ENCODE measurements around the gene BANK1.

The BANK1 gene

DNA sequence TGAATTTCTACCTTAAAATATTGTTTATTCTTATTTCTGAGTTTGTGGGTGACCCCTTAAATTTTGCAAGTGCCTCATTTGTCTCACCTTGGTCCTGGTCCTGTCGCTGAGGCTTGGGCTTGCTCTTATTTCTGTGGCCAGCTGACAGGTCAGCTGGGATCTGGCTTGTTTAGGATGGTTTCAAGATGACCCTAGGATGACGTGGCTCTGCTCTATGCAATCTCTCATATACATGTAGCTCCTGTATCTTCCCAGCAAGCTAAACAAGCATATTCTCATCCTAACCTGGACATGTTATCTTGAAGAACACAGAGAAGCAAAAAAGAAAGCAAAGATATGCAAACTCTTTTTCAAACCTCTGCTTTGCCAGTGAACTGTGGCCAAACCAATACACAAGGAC, 158.4 kb downstream of the BANK1 start:
- DNase-seq (ENCODE audit: low read depth, low spot score): no peak
- Histone ChIP-seq H3K27ac (no peak overlapping the region), H3K4me3 (no peak overlapping the region), H3K36me3 (ENCODE audit: insufficient read depth, low read length) (no peaks in the 10 kb centered on the region), H3K9me3 (ENCODE audit: low read depth, low read length) (no peaks in the 10 kb centered on the region), H3K9ac (ENCODE audit: insufficient read length) (no peak overlapping the region)
- no peak for TF ChIP-seq POLR2AphosphoS5 (IDR thresholded peaks at IDR 0.05; ENCODE audit: borderline replicate concordance, low read depth, low read length)

- no peak overlapping the region for H3K27ac ChIP-seq
- H3K9ac ChIP-seq (ENCODE audit: insufficient read length): no peak overlapping the region
- H3K36me3 ChIP-seq (ENCODE audit: insufficient read depth, low read length): no peaks in the 10 kb centered on the region
- no peak for DNase-seq (ENCODE audit: low read depth, low spot score)
- TF ChIP-seq EZH2 (IDR thresholded peaks at IDR 0.05): no peak
- TF ChIP-seq POLR2AphosphoS5 (IDR thresholded peaks at IDR 0.05; ENCODE audit: borderline replicate concordance, low read depth, low read length): no peak
- TF ChIP-seq FOXP2 (optimal IDR thresholded peaks at IDR 0.05; ENCODE audit: control extremely low read depth, extremely low read length, insufficient read depth): no peak
- H3K9me3 ChIP-seq (ENCODE audit: low read depth, low read length): no peaks in the 10 kb centered on the region
- no peak overlapping the region for H3K4me3 ChIP-seq
Measured at GRCh38 chr4:101950258-101950979, 159.9 kb downstream of the BANK1 start.

DNA sequence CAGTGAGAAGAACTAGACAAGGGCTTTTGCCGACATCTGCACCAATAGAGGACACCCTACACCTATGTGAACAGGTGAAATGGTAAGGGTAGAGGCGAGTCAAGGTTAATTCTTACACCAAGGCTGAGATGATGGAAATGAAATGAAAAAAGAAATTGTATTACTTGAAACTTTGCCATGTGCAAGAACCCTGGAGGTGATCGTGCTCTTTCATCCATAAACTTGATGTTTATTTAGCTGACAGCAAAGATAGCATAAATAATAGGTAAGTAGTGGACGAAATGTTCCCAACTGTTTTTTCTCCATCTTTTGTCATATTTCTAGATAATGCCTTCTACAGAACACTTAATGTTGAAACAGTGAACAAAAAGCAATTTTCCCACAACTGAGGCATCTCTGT, 162.5 kb downstream of the BANK1 start:
- DNase-seq (ENCODE audit: low read depth, low spot score): no peak
- Histone ChIP-seq H3K27ac (no peak overlapping the region), H3K36me3 (ENCODE audit: insufficient read depth, low read length) (no peaks in the 10 kb centered on the region), H3K9me3 (ENCODE audit: low read depth, low read length) (no peaks in the 10 kb centered on the region), H3K4me3 (no peak overlapping the region), H3K9ac (ENCODE audit: insufficient read length) (no peak overlapping the region)
- TF ChIP-seq EZH2 (IDR thresholded peaks at IDR 0.05) (no peak), POLR2AphosphoS5 (IDR thresholded peaks at IDR 0.05; ENCODE audit: borderline replicate concordance, low read depth, low read length) (no peak), FOXP2 (optimal IDR thresholded peaks at IDR 0.05; ENCODE audit: control extremely low read depth, extremely low read length, insufficient read depth) (no peak)

- Histone ChIP-seq H3K9me3 (ENCODE audit: low read depth, low read length) (no peaks in the 10 kb centered on the region), H3K27ac (no peak overlapping the region), H3K4me3 (peak overlapping the region; percentile 7), H3K9ac (ENCODE audit: insufficient read length) (no peak overlapping the region), H3K36me3 (ENCODE audit: insufficient read depth, low read length) (no peaks in the 10 kb centered on the region)
- TF ChIP-seq POLR2AphosphoS5 (IDR thresholded peaks at IDR 0.05; ENCODE audit: borderline replicate concordance, low read depth, low read length): no peak
- no peak for TF ChIP-seq FOXP2 (optimal IDR thresholded peaks at IDR 0.05; ENCODE audit: control extremely low read depth, extremely low read length, insufficient read depth)
- TF ChIP-seq EZH2 (IDR thresholded peaks at IDR 0.05): no peak
- no peak for DNase-seq (ENCODE audit: low read depth, low spot score)
Measured at GRCh38 chr4:101953949-101954348, 163.4 kb downstream of the BANK1 start.

DNA sequence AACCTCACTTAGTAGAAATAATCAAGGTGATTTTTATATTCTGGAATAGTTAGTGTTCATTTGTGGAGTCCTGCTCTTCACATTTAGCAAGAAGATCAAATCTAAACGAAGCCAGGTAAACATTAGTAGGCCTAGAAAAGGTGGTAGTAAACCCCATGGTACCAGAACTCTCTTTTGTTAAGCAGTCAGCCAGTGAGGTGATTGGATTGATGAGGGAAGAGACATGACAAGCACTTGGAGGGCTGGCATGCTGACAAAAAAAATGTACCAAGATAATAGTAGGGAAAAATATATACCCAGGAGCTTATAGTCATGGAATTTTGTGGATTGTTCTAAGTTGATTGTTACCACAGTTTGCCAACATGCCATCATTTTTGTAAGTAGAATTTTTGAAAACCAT, 163.8 kb downstream of the BANK1 start:
- no peak for DNase-seq (ENCODE audit: low read depth, low spot score)
- no peak overlapping the region for H3K27ac ChIP-seq
- H3K4me3 ChIP-seq: peak overlapping the region; percentile 7
- no peaks in the 10 kb centered on the region for H3K36me3 ChIP-seq (ENCODE audit: insufficient read depth, low read length)
- no peak overlapping the region for H3K9ac ChIP-seq (ENCODE audit: insufficient read length)
- TF ChIP-seq POLR2AphosphoS5 (IDR thresholded peaks at IDR 0.05; ENCODE audit: borderline replicate concordance, low read depth, low read length): no peak
- TF ChIP-seq FOXP2 (optimal IDR thresholded peaks at IDR 0.05; ENCODE audit: control extremely low read depth, extremely low read length, insufficient read depth): no peak
- TF ChIP-seq EZH2 (IDR thresholded peaks at IDR 0.05): no peak
- H3K9me3 ChIP-seq (ENCODE audit: low read depth, low read length): no peaks in the 10 kb centered on the region

GRCh38 chr4:101954975-101955678, 164.6 kb downstream of the BANK1 start:
- DNase-seq (ENCODE audit: low read depth, low spot score): no peak
- H3K4me3 ChIP-seq: no peak overlapping the region
- H3K9me3 ChIP-seq (ENCODE audit: low read depth, low read length): no peaks in the 10 kb centered on the region
- TF ChIP-seq POLR2AphosphoS5 (IDR thresholded peaks at IDR 0.05; ENCODE audit: borderline replicate concordance, low read depth, low read length) (no peak), FOXP2 (optimal IDR thresholded peaks at IDR 0.05; ENCODE audit: control extremely low read depth, extremely low read length, insufficient read depth) (no peak), EZH2 (IDR thresholded peaks at IDR 0.05) (no peak)
- H3K9ac ChIP-seq (ENCODE audit: insufficient read length): no peak overlapping the region
- no peak overlapping the region for H3K27ac ChIP-seq
- no peaks in the 10 kb centered on the region for H3K36me3 ChIP-seq (ENCODE audit: insufficient read depth, low read length)

GRCh38 chr4:101956068-101956825, 165.7 kb downstream of the BANK1 start:
- Histone ChIP-seq H3K36me3 (ENCODE audit: insufficient read depth, low read length) (no peaks in the 10 kb centered on the region), H3K9ac (ENCODE audit: insufficient read length) (no peak overlapping the region), H3K4me3 (no peak overlapping the region), H3K27ac (no peak overlapping the region), H3K9me3 (ENCODE audit: low read depth, low read length) (no peaks in the 10 kb centered on the region)
- no peak for DNase-seq (ENCODE audit: low read depth, low spot score)
- TF ChIP-seq FOXP2 (optimal IDR thresholded peaks at IDR 0.05; ENCODE audit: control extremely low read depth, extremely low read length, insufficient read depth) (no peak), POLR2AphosphoS5 (IDR thresholded peaks at IDR 0.05; ENCODE audit: borderline replicate concordance, low read depth, low read length) (no peak), EZH2 (IDR thresholded peaks at IDR 0.05) (no peak)

- no peak for TF ChIP-seq EZH2 (IDR thresholded peaks at IDR 0.05)
- no peak for TF ChIP-seq POLR2AphosphoS5 (IDR thresholded peaks at IDR 0.05; ENCODE audit: borderline replicate concordance, low read depth, low read length)
- no peak for TF ChIP-seq FOXP2 (optimal IDR thresholded peaks at IDR 0.05; ENCODE audit: control extremely low read depth, extremely low read length, insufficient read depth)
Measured at GRCh38 chr4:101958547-101958946, 168.0 kb downstream of the BANK1 start.

More at GRCh38 chr4:101958547-101958946, 168.0 kb downstream of the BANK1 start:
- H3K4me3 ChIP-seq: no peak overlapping the region
- H3K36me3 ChIP-seq (ENCODE audit: insufficient read depth, low read length): no peaks in the 10 kb centered on the region
- no peak for DNase-seq (ENCODE audit: low read depth, low spot score)
- no peak overlapping the region for H3K27ac ChIP-seq
- H3K9me3 ChIP-seq (ENCODE audit: low read depth, low read length): no peaks in the 10 kb centered on the region
- no peak overlapping the region for H3K9ac ChIP-seq (ENCODE audit: insufficient read length)

Data from SK-N-MC (cell line).